GM21717 (cell line): ENCODE data around the gene SIAH1.
A peak's percentile ranks its signal among the peaks of the same experiment; 100 is the strongest.
"Not testable (repeated sequence)": the region's sequence is repeated elsewhere in the genome, so short reads cannot be mapped to it uniquely, and the experiment has no call there.

ENCODE experiments used
- ATAC-seq: cut with Tn5 transposase; IDR thresholded peaks from one replicate; pipeline ENCODE4 v1.9.1; 2021; ENCODE audit warnings: mild to moderate bottlenecking, moderate library complexity; ENCODE audit not compliant: unreplicated experiment

SIAH1 gene

GRCh38 chr16:48367441-48368049 lies 17.7 kb downstream of the SIAH1 start:
- ATAC-seq = no peak

- ATAC-seq = peak; percentile 70
Measured at GRCh38 chr16:48366165-48367093, 18.8 kb downstream of the SIAH1 start.

GRCh38 chr16:48365601-48366164 lies 19.5 kb downstream of the SIAH1 start:
- ATAC-seq = peak; percentile 88

DNA sequence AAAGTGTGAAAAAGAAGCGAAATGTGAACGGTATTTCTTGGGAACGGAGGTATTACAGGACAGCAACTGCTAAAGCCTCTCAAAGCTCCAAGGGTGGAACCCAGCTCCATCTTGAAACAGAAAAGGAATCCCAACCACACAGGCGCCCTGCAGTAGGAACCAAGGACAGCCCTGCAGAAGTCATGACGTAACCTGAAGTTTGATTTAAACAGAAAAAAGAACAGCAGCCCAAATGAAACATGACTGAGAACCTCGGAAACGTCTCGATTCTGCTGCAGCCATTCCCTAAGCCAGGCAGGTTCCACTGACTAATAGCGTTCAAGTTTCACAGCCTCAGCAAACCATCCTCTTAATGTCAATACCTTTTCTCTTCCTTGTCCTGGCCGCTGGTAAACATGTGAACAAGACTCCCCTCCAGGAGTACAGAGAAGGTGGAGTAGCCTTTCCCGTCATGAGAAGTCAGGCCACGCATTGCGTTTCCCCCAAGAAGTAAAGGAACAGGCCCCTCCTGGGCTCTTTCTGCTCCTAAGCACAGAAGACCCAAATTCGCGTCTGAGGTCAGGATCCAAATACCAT lies 20.1 kb downstream of the SIAH1 start:
- ATAC-seq = no peak

DNA sequence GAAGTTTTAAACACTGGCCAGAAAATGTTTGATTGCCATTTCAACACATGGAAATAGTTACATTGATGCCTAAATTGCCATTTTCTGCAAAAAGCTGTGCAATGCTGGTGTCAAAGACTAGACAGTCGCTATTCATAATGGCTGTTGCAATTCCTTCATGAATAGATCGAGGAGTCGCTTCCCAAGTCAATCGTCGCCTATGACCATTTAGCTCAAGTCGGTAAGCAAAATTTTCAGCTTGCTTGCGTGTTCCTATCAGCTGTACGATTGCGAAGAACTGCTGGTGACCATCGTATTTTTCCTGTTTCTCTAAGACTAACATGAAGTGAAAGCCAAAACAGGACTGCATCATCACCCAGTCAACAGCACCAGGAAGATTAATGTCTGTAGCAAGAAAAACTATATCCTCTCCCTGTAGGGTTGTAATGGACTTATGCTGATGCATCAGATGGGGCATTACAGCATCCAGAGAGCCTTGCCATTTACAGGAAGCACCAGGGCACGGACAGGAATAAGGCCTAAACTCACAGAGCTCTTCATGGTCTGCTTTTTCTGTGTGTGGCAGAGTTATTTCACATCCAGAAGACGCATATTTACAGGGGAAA lies 23.6 kb downstream of the SIAH1 start:
- ATAC-seq = no peak

DNA sequence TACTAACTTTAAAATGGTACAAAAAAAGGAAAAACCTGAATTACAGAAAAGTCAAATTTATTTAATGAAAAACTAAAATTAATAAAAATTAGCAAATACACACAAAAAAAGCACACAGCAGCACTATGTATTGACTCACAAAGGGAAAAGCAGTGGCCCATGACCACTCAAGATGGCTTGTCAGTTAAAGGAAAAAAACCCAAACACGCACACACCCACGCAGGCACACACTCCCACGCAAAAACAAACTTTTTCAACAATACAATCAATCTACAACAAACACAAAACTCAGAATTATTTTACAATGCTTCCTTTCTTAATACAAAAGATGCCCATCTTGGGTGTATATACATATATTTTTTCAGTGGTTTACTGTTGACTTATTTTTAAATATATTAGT lies 24.2 kb downstream of the SIAH1 start:
- ATAC-seq = no peak

- no peak for ATAC-seq
Measured at GRCh38 chr16:48359983-48360382, 25.2 kb downstream of the SIAH1 start.

GRCh38 chr16:48358419-48358818 lies 26.8 kb downstream of the SIAH1 start:
- ATAC-seq = no peak

GRCh38 chr16:48356633-48357376 lies 28.4 kb downstream of the SIAH1 start:
- no peak for ATAC-seq

GRCh38 chr16:48354877-48355855 lies 30.0 kb downstream of the SIAH1 start:
- ATAC-seq = no peak

DNA sequence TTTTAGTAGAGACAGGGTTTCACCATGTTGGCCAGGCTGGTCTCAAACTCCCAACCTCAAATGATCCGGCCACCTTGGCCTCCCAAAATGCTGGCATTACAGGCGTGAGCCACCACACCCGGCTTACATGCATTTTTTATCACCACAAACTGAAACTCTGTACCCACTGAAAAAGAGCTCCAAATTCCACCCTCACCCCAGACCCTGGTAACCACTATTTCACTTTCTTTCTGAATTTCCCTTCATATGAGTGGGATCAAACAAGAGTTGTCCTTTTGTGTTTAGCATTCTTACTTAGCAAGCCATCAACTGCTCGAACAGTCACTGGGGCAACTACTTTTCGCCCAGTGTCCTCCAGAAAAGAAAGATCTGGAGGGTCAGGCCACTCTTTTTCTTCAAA lies 30.8 kb downstream of the SIAH1 start:
- not testable (repeated sequence) for ATAC-seq

GRCh38 chr16:48353565-48354163 lies 31.5 kb downstream of the SIAH1 start:
- peak; percentile 76 for ATAC-seq

DNA sequence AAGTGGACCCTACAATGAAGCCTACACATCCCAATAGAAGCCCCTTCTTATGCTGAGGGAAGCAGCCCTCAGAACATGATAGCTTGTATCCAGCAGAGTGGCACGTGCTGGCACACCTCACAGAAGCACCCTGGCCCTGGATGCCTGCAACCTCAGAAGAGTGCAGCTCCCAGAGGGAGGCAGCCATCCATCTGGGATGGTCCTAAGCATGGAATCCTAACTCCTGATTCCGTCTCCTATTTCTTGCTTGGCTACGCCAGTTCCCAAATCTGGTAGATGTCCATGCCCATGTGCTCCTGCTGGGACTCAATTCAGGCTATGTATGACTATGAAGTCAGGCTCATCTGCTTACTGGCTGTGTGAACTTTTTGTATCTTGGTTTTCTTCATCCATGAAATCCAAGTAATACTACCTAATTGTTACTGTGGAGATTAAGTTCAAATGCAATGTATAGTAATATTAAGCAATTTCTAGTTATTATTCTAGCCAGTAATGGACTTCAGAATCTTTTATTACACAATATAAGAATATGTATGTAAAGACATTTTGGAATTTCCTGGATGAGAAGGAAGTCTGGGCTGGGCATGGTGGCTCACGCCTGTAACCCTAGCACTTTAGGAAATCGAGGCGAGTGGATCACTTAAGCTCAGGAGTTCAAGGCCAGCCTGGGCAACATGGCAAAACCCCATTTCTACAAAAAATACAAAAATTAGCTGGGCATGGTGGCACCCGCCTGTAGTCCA lies 32.4 kb downstream of the SIAH1 start:
- ATAC-seq = no peak

DNA sequence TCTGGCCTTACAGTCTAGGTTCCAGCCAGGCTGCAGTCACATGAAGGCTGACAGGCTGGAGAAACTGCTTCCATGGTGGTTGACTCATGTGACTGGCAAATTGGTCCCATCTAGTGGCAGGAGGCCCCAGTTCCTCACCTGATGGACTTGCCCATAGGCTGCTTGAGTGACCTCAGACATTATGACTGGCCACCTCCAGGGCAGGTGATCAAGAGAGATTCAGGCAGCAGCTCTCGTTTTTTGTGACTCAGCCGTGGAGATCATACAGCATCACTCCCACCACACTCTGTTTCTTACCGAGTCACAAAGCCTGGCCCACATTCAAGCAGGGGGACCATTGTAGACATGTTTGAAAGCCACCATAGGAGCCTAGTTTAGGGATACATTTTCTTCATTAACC lies 34.5 kb downstream of the SIAH1 start:
- ATAC-seq = no peak

GRCh38 chr16:48347980-48348379 lies 37.2 kb downstream of the SIAH1 start:
- ATAC-seq = no peak

- ATAC-seq = no peak
Measured at GRCh38 chr16:48347191-48347865, 37.9 kb downstream of the SIAH1 start.

DNA sequence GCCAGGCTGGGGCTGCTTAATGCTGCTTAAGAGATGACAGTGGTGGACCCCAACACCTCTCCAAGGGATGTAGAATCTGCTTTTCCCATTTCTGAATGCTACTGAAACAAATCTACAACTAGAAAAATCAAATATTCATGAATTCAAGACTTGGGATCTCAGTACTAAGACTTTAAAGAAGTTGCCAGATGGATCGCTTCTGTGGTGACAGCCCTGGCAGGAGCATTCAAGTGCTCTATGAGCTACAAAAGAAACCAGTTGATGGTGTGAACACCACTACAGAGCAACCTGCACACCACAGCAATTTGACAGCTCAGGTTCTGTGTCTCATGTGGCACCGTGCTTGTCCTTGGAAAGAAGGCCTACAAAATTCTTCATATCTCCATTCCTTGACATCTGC lies 42.6 kb downstream of the SIAH1 start:
- ATAC-seq = no peak

DNA sequence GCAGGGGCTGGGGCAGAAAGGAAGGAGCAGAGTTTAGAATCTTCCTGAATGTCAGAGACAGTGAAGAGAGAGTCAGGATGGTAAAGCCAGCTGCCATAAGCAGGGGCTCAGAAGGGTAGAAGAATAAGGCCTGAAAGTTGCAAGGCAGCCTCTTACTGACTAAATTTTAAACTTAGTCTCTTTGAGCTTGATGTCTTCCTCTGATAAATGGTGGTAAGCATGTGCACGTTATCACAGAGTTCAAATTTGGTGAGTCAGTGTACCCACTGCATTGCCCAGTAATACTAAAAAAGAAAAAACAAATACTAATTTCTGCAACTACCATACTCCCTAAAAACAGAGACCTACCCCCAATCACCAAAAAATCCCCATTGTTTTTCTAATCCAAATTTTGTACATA lies 45.2 kb downstream of the SIAH1 start:
- ATAC-seq = no peak
